CD4-positive, alpha-beta T cell treated with Interleukin-6 at 100 ng/mL for 8 hours (primary cell): ENCODE results near the gene CCDC47.
"Not testable (repeated sequence)": the region's sequence is repeated elsewhere in the genome, so short reads cannot be mapped to it uniquely, and the experiment has no call there.

Experiments used
- DNase-seq: peaks from one replicate; pipeline ENCODE4 v3.0.0-alpha.2; 2020; ENCODE audit warnings: mixed read lengths, low spot score

Gene CCDC47

GRCh38 chr17:63735691-63736090, 37.7 kb downstream of the CCDC47 start:
- no peak for DNase-seq

- no peak for DNase-seq
Measured at GRCh38 chr17:63722403-63722802, 51.0 kb downstream of the CCDC47 start.

- not testable (repeated sequence) for DNase-seq
Measured at GRCh38 chr17:63720194-63720593, 53.2 kb downstream of the CCDC47 start.

GRCh38 chr17:63718988-63719387, 54.4 kb downstream of the CCDC47 start:
- DNase-seq, result no peak

GRCh38 chr17:63716426-63716825, 57.0 kb downstream of the CCDC47 start:
- no peak for DNase-seq

GRCh38 chr17:63714550-63715277, 58.7 kb downstream of the CCDC47 start:
- DNase-seq, result no peak

GRCh38 chr17:63709110-63709509, 64.3 kb downstream of the CCDC47 start:
- DNase-seq, result no peak

- DNase-seq, result no peak
Measured at GRCh38 chr17:63707151-63707550, 66.2 kb downstream of the CCDC47 start.

- no peak for DNase-seq
Measured at GRCh38 chr17:63706336-63707082, 66.9 kb downstream of the CCDC47 start.

- DNase-seq, result no peak
Measured at GRCh38 chr17:63705657-63706056, 67.7 kb downstream of the CCDC47 start.

GRCh38 chr17:63704836-63705235, 68.6 kb downstream of the CCDC47 start:
- DNase-seq, result no peak

GRCh38 chr17:63704259-63704576, 69.2 kb downstream of the CCDC47 start:
- no peak for DNase-seq

GRCh38 chr17:63703556-63704258, 69.7 kb downstream of the CCDC47 start:
- DNase-seq, result no peak

GRCh38 chr17:63703029-63703428, 70.4 kb downstream of the CCDC47 start:
- no peak for DNase-seq

GRCh38 chr17:63702721-63703015, 70.7 kb downstream of the CCDC47 start:
- DNase-seq, result no peak

- DNase-seq, result peak; percentile 90
Measured at GRCh38 chr17:63701868-63702720, 71.3 kb downstream of the CCDC47 start.

GRCh38 chr17:63701456-63701820, 72.0 kb downstream of the CCDC47 start:
- DNase-seq, result no peak

GRCh38 chr17:63700528-63701455, 72.6 kb downstream of the CCDC47 start:
- peak; percentile 51 for DNase-seq

GRCh38 chr17:63699638-63700527, 73.5 kb downstream of the CCDC47 start, which contains the start of gene LIMD2:
LIMD2 (minus strand) TSS chr17:63700125; CDS start chr17:63699298, 827 bp downstream.
- DNase-seq, result peak; percentile 88
